Measurements from ENCODE around the gene CRNKL1.

GRCh38 chr20:20009784-20010253 is 42.4 kb downstream of the CRNKL1 start:
- TF ChIP-seq EZH2 (IDR thresholded peaks at IDR 0.05; ENCODE audit: borderline replicate concordance, low read length), result no peak
- no peak for TF ChIP-seq CTCF (IDR thresholded peaks at IDR 0.05; ENCODE audit: low read length)

Data from OCI-LY1 (cell line).